Inflammatory macrophage (primary cell): ENCODE data around the gene PRXL2A.
"Not testable (repeated sequence)": the region's sequence is repeated elsewhere in the genome, so short reads cannot be mapped to it uniquely, and the experiment has no call there.

Experiments used
- DNase-seq, 2 donors: peaks; one replicate each; pipeline ENCODE4 v3.0.0-alpha.2; 2020 to 2022

The PRXL2A gene

GRCh38 chr10:80411681-80412220 is 3.4 kb downstream of the PRXL2A start:
- DNase-seq, result peak in 1 of 2 donors; percentile 21

- DNase-seq, result peak in 1 of 2 donors; percentile 22
Observed at GRCh38 chr10:80412486-80412885, 4.1 kb downstream of the PRXL2A start.

- peak; percentile 85 to 87 for DNase-seq
Observed at GRCh38 chr10:80413271-80413996, 5.1 kb downstream of the PRXL2A start.

DNA sequence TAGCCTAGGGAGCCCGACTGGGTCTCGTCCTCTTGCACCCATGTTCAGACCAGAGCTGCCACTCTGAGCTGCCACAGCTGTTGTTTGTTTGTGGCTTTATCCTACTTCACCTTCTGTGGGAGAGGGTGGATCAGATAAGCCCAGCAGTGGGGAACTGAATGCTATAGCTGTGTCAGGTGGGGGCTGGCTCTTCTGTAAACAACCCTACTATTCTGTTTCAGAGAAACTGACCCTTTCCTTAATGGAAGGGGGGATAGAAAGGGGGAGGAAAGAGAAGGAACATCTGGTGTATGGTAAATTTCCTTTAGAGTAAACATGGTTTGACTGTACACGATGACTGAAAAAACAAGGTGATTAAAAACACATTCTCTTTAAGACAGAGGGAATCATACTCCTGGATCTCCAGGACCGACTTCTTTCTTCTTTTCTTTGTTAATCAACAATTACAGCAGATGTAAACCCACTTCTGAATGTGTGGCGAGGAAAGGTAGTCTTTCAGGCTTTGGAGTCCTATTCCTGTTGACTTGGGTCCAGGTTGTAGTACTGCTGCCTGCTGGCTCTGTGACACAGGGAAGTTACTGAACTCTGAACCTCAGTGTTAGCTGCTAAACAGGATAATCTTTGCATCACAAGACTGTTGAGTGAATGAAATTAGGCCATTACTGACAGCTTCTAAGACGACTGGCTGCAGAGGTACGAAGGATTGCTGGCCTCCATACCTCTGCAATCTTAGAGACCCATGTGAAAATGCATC is 6.0 kb downstream of the PRXL2A start:
- DNase-seq, result peak; percentile 11 to 17

DNA sequence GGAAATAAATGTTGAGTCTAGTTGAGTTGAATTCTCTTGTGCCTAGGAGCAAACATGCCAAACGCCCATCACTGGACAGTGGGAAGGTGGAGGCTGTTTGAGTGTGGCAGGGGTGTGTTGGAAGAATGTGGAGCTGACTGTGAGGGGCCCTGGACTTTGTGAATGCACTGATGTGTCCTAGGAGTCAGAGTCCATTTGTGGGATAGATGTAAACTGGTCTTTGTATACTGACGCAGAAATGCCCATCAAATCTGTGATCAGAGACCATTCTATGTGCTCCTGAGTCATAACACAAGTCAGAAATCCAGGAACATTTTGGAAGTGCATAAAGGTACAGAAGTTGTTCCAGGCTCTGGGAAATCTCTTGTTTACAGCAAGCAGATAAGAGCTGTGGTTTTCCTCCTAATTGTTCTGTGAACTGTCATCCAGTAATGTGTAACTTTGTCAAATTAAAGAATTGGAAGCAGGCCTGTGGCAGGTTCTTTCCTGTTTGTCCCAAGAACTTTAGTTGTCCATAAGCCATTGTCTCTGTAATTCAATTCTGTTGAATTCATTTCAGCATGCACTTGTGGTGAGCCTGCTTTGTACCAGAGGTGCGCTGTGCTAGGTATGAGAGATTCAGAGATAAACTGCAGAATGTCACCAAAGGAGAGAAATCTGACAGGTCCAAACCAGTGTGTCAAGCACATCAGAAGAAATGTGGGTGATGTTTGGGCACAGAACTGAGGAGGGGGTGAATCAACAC is 7.6 kb downstream of the PRXL2A start:
- no peak for DNase-seq

- no peak for DNase-seq
Observed at GRCh38 chr10:80416479-80417098, 8.2 kb downstream of the PRXL2A start.

- not testable (repeated sequence) for DNase-seq
Observed at GRCh38 chr10:80417256-80417655, 8.9 kb downstream of the PRXL2A start.

DNA sequence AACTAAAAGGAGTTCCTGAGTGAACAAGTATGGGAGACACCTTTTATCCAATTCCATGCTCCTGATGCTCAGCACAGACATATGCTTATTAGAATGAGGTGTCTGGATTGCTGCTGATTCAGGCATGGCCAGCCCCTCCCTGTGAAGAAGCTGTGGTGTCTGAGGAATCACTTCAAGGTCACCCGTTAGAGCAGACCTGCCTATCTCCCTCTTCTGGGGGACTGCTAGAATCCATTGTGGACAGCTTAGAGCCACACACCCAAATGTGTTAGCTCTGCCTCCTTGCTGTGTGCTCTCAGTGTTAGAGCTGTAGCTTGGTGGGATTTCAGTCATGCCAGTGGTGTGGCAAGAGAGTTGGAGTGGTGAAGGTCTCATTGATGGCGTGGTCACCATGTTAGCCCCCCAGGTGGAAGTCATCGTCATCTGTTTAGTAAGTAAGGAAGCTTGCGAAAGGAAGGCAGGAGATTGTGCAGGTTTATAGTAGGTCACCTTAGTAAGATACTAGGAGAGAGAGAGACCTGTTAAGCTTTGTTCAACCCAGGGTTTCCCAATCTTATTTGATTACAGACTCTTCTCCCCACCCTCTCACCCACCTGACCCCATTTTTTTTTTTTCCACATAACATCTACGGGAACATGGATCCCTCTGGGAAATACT is 12.8 kb downstream of the PRXL2A start:
- DNase-seq, result no peak

- peak; percentile 18 to 29 for DNase-seq
Observed at GRCh38 chr10:80421707-80422536, 13.6 kb downstream of the PRXL2A start.

DNA sequence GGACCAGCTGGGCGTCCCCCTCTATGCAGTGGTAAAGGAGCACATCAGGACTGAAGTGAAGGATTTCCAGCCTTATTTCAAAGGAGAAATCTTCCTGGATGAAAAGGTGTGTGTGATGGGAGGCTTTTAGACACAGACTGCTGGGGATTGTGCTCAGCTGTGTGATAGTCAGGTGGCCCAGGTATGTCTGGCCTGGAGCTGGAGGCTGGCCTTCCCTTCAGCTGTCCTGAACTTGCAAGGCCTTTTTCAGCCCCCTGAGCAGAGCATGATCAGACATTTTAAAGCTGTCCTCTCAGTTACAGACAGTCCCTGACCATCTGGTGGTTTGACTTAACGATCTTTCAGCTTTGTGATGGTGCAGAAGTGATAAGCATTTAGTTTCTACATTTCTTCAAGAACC is 17.6 kb downstream of the PRXL2A start:
- no peak for DNase-seq

DNA sequence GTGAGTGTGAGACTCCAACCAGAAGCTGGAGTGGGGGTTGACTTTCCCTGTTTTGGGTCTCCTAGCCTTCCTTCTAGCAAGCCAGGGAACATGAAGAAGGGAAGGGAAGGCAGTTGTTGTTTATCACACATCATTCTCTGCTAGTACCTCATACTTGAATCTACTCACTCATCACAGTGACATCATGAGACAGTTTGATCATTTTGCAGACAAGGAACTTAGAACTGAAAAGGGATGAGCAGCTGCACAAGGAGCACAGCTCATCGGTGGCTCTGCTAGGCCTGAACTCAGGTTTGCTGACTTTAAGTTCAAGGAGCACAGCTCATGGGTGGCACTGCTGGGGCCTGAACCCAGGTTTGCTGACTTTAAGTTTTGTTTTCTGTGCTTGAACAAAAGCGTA is 19.2 kb downstream of the PRXL2A start:
- DNase-seq, result peak in 1 of 2 donors; percentile 16

GRCh38 chr10:80429521-80429973 is 21.2 kb downstream of the PRXL2A start:
- DNase-seq, result peak; percentile 88 to 90

- no peak for DNase-seq
Observed at GRCh38 chr10:80433134-80433533, 24.8 kb downstream of the PRXL2A start.

DNA sequence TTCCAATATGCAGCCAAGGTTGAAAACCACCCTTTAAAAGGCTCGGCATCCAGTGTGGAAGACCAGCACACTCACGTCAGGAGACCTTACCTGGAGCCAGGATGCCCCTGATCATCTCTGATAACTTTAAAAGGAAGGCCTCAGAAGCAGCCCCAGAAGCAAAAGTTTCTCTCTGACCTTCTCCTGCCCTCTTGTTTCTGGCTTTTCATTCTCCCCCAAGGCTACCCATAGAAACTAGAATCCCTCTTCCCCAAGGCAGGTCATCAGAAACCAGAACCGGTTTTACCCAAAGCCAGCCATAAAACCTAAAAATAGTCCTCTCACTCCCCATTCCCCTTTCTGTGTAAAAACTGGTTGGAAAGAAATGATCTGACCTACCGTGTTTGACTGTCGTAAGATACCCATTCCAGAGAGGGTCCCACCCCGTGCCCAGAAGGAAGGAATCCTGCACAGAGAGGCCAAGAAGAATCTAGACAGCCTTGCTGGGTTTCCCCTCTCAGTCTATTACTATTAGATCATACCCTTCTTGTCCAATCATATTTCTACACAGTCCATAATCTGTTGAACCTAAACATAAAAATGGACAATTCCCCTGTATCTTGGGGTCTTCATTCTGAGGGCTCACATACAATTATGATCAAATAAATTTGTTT is 28.2 kb downstream of the PRXL2A start:
- no peak for DNase-seq

- no peak for DNase-seq
Observed at GRCh38 chr10:80437227-80437626, 28.9 kb downstream of the PRXL2A start.

DNA sequence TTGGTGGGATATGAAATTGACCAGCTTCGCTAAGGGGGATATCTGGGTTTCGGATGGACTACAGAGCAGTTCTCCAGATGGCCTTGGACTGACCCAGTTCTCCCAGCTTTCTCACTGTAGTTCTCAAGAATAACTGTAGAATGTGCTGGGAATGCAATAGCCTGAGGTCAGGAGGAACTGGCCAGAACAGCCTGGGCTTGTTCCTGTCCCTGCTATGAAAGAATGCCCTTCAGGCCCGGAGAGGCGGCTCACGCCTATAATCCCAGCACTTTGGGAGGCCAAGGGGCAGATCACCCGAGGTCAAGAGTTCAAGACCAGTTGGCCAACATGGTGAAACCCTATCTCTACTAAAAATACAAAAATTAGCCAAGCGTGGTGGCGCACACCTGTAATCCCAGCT is 33.5 kb downstream of the PRXL2A start:
- no peak for DNase-seq

DNA sequence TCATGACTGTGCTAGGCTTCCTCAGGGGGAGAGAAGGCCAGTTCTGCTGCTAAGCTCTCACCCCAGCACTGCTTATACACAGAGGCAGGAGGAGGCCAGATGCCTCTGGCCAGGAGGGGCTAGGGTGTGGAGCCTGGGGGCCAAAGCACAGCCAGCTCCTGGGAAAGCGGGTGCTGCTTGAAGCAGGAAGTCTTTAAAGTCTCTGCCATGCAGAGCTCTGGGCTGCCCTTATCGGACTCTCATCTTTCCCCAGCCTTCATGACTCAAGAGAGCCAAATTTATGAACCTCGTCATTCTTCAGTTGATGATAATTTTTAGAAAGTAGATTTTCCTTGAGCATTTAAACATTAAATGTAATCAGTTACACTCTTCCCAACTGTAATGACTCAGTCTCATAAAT is 34.5 kb downstream of the PRXL2A start:
- no peak for DNase-seq

DNA sequence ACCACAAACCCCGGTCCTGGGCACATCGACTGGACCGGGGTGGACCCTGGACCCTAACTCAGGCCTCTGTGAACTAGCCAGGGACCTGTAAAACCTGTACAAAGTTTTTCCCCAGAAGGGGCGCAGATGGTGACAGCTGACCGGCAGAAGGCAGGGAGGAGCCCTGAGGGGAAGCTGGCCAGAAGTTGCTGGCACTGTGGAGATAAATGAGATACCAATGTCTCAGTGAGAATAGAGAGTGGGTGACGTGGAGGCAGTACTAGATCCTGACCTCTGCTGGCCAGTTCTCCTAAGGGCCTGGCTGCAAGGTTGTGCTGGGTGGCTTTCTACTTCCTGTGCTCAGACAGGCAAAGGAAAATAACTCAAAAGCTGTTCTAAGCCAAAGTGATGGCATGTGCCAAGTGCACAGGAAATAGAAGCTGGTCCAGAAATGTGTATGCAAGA is 35.2 kb downstream of the PRXL2A start:
- DNase-seq, result peak; percentile 66 to 83

DNA sequence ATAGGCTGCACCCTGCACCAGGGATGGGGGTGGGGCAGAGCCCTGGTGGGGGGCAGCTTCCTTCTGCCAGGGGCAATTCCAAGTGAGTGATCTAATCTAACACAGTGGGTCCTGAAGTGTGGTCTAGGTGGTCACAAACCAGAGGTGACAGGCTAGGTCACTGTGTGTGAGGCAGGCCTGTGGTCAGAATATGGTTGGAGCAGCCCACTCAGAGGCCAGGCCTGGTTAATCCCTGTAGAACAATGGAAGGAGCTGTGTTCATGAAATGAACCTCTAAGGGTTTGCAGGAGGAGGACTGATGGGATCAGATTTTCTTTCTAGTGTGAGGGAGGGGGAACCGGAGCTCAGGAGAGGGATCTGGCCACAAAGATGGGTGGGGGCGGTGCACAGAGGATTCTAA is 35.8 kb downstream of the PRXL2A start:
- DNase-seq, result no peak

DNA sequence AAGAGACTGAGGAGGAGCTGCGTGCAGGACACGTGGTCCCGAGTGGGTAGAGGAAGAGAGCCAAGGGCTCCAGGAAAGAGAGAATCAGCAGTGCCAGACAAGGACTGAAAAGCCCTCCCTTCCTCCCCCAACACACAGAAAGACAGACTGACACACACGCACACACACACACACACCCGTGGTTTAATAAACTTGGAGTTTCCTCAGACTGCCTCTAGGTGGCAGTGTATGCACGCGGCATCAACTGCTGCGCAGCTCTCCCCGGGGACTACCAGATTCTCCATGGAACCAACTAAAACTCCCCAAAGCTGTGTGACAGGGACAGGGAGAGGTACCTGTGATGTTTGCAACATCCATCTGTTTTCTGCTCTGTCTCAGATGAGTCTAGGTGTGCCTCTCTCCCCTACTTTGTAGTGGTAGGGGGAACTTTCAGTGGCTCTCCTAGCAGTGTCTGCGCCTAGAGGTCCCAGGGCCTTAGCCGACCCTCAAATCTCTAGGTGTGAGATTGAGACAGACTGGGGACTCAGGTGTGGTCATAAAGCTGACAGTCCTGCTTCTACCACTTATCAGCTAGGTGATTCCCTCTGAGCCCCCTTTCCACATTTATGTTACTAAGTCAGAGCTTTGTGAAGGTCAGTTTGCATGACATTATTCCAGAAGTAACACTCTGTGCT is 36.4 kb downstream of the PRXL2A start:
- DNase-seq, result peak; percentile 64 to 83
